GM19351 (cell line): ENCODE results near the gene PRSS2.
"Not testable (repeated sequence)": the region's sequence is repeated elsewhere in the genome, so short reads cannot be mapped to it uniquely, and the experiment has no call there.

Experiments used
- ATAC-seq: cut with Tn5 transposase; IDR thresholded peaks from one replicate; pipeline ENCODE4 v1.9.1; 2021; ENCODE audit warnings: mild to moderate bottlenecking, moderate library complexity; ENCODE audit not compliant: unreplicated experiment

The PRSS2 gene

DNA sequence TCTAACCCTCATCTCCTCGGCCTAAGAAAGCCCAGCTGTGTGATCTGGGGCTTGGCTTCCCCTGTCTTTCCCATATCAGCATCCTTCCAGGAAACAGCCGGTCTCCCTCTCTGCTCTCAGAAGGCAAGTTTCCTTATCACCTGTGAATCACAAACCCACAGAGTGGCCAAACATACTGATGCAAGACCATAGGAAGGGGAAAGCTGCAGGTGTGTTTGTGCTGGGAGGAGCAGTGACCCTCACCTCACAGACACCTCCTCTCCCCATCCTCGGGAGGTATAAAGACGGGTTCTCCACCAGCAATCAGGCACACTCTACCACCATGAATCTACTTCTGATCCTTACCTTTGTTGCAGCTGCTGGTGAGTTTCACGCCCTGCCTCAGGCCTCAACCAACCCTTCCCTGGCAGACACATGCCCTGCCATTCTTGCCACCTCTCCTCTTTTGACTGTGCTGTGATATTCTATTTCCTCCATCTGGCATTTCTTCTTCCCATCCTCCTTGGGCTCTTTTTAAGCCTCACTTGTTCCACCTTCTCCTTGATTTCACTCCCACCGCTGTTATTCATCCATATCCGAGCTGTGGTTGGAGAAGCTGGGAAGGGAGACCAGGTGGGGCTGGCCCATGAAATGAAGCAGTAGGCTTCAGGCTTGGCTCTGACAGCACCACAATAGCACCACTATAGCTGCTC, at the start of gene PRSS2:
TSS of gene PRSS2 (plus strand) at position 310 of the 692 bp plus-strand sequence. CDS start at position 323, 13 bp downstream.
- ATAC-seq, result peak; percentile 17

DNA sequence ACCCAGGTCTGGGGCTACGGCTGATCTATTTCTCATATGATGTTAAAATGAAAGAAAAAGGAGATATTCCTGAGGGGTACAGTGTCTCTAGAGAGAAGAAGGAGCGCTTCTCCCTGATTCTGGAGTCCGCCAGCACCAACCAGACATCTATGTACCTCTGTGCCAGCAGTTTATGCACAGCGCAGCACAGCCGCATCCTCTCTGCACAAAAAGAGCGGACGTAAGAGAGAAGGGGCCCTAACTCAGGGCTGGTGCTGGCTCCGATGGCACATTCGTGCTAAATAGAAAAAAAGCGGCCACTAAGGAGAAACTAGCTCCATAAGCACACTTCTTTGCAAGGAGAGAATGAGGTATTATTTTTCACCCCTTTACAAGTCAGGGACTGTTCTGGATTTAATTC, 49.8 kb upstream of the PRSS2 start:
- ATAC-seq, result no peak

DNA sequence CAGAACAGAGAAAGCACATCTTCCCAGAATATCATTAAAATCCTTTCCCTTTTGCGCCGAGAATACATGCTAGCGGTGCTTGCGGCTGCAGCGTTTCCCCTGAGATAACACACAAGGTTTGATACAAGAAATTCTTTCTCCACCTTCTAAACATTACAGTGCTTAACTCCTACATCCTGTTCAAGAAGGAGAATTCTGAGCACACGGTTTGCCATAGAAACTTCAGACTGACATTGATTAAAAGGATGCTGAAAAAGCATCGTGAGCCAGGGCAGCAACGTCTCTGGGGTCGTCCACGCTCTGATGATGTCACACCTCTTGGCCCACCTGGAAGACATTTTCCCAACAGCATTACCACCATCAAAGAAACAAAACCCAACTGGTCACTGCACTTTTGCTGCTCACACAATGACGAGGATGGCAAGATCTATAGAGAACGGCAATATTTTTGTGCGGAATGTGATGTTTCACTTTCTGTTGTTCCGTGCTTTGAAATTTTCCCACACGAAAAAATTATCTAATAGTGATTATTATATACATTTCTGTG, 48.4 kb upstream of the PRSS2 start:
- no peak for ATAC-seq

DNA sequence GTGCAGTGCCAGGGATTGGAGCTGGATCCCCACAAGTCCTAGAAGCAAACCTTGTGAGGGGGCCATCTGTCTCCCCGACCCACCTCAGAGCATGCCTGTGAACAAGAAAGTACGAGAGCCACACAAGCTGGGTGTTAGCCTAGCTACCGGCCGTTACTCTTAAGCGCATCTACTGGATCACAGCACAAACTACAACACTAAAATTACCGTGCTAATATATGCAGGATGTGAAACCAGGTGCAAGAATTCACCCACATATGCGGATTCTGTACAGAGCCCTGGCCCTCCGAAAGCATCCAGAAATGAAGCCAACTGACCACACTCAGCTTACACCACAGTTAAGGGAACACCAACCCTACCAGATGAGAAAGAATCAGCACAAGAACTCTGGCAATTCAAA, 37.5 kb upstream of the PRSS2 start:
- no peak for ATAC-seq

DNA sequence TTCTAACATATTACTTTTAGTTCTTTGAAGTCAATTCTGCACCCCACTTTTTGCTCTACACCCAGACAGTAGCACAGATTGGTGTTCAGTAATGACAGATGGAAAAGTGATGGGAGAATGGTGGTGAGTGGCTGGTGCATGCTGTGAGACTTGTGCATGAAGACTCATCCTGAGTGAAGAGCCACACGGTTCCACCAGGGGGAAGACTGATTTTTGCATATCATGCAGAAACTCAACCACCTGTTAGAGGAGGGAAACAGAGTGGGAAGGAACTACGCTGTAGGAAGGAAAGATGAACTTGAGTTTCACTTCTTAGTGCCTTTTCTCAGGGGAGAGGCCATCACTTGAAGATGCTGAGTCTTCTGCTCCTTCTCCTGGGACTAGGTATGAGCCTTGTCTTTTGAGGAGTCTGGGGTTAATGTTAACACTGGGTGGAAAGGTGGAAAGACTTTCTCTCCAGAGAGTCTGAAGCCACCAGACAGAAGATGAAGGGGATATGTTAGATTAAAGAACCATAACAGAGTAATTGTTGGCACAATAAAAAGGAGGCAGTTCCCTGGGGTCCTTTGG, 30.8 kb upstream of the PRSS2 start:
- peak; percentile 97 for ATAC-seq

DNA sequence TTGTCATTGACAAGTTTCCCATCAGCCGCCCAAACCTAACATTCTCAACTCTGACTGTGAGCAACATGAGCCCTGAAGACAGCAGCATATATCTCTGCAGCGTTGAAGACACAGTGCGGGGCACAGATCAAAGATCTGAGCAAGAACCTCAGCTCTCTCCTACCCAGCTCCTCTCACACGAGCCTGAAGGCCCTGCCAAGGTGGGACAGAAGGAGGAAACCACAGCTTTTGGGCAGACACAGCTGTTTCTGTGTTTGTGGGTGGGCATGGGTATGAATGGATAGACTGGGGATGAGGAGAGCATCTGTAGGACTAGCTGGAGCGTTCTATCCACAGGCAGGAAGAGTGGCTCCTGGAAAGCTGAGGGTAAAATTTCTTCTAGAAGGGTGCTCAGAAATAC, 30.0 kb upstream of the PRSS2 start:
- ATAC-seq, result no peak

DNA sequence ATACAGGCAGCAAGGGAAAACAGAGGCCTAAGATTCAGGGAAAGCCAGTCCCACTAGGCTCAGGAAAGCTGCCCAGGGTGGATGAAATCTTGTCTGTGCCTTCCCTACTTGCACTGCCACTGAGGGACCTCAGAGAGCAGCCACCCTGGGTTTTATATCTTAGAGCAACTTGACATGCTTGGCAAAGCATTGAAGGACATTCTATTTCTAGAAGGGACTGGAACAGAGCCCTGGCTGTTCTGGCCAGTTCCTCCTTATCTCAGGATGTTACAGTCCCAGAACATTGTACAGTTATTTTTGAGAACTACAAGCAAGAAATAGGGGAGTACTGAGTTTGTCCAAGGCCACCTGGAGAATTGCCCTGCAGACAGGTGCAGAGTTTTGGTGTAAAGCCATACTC, 28.8 kb upstream of the PRSS2 start:
- ATAC-seq, result not testable (repeated sequence)

DNA sequence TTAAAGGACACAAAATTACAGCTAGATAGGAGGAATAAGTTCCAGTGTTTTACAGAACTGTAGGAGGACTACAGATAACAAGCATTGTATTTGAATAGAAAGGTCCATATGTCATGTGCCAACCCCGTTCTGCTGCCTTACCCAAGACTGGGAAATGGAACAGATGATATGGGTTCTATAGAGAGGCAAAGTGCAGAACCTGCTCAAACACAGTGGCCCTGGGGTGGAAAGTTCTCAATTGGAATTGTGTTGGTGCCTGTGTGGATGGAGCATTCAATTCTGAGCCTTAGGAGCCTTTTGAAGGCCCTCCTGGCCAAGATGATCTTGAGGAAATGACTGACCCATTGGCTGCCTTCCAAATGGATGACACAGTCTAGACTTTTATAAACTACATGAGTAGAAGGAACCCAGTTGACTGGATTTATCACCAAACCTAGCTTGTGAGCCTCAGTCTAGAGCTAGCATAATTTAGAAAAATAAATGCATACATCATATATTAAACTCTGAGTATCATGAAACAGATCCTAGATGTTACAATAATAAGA, 25.6 kb upstream of the PRSS2 start:
- no peak for ATAC-seq

DNA sequence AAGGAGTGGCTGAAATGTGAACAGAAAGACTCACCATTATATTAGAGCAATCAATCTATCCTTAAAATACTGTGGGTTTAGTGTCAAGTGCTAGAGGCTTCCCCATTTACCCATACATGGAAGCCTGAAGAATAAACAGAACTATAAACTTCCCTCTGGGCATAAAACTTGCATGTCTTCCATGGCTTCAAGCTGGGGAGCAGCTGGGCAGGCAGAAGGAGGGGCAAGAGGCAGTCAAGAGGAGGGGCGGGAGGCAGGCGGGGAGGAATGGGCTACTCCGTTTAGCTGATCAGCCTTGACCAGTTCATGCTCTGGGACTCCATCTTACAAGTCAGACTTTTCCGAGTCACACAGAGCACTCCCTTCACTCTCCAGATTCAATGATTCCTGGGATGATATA, 25.0 kb upstream of the PRSS2 start:
- ATAC-seq, result no peak

DNA sequence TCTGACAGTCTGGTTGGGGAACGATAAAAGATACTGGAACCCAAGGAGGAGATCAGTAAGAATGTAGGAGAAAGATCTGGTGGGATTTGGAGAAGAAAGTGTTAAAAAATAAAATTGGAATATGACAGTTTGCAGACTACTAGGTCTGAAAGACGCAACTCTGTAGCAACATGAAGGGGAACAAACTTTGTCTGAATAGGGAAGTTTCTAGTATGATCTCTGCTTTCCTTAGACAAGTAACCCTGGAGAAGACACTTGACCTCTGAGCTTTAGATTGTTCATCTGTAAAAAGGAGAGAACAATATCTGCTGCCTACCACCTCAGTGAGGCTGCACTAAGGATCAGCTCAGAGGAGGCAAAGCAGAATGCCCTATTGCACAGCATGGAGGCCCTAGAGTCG, 24.5 kb upstream of the PRSS2 start:
- ATAC-seq, result no peak

DNA sequence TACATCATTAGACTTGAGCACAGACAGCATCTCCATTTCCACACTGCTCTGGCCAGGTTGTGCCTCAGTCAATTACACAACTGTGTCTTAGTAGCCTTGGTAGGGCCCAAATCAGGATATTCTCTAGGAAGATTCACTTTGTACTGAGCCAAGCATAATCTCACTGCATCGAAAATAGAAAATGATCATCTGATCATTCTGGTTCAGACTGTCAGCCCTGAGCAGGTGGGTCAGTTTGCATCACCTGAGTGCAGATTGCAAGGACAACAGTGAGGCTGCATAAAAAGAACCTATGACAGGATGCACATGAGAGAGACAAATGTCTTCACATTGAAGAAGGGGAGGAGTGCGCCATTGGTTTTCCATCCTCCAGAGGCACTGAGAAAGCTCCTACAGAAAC, 22.4 kb upstream of the PRSS2 start:
- not testable (repeated sequence) for ATAC-seq

DNA sequence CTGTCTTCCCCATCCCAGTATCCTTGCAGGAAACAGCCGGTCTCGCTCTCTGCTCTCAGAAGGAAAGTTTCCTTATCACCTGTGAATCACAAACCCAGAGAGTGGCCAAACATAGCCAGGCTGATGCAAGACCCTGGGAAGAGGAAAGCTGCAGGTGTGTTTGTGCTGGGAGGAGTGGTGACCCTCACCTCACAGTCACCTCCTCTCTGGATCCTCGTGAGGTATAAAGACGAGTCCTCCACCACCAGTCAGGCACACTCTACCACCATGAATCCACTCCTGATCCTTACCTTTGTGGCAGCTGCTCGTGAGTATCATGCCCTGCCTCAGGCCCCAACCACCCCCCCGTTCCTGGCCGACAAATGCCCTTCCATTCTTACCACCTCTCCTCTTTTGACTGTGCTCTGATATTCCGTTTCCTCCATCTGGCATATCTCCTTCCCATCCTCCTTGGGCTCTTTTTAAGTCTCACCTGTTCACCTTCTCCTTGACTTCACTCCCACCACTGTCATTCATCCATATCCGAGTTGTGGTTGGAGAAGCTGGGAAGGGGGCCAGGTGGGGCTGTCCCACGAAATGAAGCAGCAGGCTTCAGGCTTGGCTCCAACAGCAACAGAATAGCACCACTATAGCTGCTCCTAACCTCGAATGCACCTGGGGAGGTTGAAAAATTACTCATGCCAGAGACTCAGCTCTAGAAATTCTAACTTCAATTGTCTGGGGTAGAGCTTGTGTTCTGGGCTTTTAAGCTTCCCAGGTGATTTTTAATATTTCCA, 21.4 kb upstream of the PRSS2 start, which contains the start of gene PRSS1:
TSS of gene PRSS1 (plus strand) at position 255 of the 776 bp plus-strand sequence. CDS start at position 268, 13 bp downstream.
- ATAC-seq, result no peak

DNA sequence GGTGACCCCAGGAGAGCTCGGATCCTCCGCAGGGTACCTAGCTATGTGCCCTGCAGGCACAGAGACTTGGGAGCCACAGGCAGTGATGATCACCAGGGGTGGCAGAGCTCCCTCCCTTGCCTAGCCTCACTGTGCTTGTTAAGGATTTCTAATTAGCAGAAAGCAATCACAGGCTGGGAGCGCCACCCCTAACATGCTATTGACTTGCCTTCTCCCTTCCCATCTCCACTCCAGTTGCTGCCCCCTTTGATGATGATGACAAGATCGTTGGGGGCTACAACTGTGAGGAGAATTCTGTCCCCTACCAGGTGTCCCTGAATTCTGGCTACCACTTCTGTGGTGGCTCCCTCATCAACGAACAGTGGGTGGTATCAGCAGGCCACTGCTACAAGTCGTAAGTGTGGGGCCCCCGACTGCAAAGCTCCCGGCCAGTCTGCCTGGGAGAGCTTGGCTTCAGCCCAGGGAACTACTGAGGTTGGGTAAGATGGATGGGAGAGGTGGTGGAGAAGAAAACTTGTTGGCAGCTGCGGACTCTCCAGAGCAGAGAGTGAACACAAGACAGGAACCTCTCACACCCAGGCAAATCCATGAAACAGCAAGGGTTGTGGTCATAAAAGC, 20.3 kb upstream of the PRSS2 start:
- ATAC-seq, result no peak

DNA sequence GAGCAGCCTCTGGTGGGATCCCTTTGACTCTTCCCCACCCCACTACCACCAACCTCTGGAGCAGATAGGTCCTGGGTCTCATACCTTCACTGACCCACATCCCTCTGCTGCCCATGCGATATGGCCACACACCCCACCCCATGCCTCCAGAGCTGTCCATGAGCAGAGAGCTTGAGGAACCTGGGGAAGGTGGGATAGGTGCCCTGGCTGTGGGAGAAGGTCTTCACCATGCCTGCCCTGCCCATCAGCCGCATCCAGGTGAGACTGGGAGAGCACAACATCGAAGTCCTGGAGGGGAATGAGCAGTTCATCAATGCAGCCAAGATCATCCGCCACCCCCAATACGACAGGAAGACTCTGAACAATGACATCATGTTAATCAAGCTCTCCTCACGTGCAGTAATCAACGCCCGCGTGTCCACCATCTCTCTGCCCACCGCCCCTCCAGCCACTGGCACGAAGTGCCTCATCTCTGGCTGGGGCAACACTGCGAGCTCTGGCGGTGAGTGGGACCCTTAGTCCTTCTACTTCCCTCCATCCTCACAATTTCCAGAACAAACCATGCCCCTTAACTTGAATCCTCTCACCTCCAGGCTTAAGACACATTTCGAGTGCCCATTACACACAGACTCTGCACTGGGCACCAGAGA, 19.1 kb upstream of the PRSS2 start:
- ATAC-seq, result not testable (repeated sequence)

DNA sequence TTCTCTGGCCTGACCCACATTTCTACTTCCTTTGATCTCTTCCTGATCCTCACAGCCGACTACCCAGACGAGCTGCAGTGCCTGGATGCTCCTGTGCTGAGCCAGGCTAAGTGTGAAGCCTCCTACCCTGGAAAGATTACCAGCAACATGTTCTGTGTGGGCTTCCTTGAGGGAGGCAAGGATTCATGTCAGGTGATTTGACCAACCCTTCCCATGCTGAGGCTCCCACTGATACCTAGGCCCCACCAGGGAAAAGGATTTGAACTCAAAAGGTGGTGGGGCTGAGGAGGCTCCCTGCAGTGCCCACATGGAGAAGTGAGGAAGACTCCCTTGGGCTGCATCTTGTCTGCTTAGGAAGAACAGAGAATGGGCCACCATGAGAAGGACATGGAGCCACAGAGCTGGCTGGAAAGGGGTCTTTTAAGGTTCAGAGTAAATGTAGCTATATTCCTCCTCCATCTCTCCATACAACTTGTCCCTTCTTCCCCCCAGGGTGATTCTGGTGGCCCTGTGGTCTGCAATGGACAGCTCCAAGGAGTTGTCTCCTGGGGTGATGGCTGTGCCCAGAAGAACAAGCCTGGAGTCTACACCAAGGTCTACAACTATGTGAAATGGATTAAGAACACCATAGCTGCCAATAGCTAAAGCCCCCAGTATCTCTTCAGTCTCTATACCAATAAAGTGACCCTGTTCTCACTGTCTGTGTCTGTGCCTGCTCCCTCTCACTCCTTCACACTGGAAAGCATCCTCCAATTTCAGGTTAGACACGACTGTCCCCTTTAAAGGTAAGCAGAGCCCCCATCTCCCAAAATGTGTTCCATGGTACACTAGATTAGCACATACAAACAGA, 18.2 kb upstream of the PRSS2 start:
- ATAC-seq, result no peak

DNA sequence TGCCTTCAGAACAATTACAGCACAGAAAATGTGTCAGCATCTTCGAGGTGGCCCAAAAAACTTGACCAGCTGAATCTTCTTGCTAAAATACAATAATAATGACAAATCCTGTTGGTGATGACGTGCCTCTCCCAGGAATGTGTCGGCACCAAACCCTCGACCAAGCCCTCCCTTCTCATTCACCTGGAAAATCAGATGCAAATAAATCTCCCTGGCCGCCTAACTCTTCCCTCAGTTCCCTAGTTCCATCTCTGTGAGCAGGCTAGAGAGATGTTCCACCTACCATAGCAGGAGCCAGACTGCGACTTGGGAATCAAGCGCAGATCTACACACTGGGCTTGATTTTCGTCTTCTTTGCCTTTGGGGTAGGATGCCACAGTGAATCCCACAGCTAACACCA, 17.4 kb upstream of the PRSS2 start:
- ATAC-seq, result no peak

DNA sequence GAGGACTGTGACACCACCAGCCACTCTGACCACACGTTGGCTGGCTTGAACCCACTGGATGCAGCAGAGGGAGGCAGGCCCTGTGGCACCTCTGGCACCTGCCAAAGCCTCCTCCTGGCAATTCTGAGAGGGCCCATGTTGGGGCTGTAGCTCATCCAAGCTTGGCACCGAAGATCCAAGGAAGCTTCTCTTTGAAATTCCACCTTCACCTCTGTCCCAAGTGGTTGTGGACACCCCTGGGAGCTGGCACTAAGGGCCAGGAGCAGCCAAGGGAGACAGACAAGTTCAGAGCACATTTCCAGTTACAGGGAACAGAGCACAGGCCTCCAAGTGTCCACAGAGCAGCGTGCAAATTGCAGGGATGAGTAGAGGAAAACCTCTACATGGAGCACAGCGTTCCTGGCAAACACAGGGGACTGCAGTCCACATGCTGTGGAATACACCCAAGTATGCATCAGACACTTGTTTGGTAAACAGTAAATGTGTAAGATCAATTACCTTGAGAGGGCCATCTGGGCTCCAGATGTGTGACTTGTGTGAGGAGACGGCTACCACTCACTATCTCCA, 16.8 kb upstream of the PRSS2 start:
- not testable (repeated sequence) for ATAC-seq

DNA sequence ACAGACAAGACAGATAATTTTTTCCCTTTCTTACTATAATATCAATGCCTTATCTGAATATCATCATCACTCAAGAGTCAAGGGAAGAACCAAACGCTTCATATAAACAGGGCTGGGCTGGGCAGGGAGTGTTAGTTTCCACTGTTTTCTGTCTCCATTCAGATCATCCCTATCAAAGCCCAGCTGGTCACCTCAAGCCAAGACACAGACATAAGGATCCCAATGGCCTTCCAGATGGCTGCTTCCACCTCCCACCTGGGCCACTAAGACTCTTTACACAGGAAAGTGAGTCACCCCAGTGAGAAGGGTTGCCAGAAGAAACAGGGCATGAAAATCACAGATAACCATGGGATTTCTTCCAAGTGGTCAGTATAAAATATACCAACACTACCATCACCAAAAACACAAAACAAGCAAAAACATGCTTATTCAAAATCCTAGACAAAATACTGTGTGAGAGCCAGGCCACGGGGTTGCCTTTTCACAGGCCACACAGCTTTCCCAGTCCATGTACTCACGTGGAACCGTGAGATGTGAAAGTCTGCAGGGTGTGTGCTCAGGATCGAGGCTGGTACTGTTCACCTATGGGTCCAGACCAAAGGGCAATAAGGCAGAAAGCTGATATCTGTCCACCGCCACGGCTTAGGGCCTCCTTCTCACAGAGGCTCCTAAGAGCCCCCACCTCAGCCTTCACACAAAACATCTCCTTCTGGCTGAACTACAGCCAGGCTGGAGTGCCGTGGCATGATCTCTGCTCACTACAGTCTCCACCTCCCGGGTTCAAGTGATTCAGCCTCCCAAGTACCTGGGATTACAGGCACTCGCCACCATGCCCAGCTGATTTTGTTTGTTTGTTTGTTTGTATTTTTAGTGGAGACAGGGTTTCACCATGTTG, 15.8 kb upstream of the PRSS2 start:
- no peak for ATAC-seq
